HT1080 (cell line): Measurements from ENCODE around the gene ZNF672. TPM values are rescaled to one million over a fixed set of nuclear protein-coding genes. Genes with fewer than 3 reads are reported as not detected.
"Not testable (repeated sequence)": the region's sequence is repeated elsewhere in the genome, so short reads cannot be mapped to it uniquely, and the experiment has no call there.

ENCODE experiments used
- DNase-seq: peaks from one replicate; pipeline ENCODE4 v3.0.0-alpha.2; 2015; ENCODE audit warnings: low read depth
- total RNA-seq: library from RNA; depleted of rRNA; stranded (reverse); fragments of >200 nt; shearing (Covaris generic); gene quantifications from 2 replicates; pipeline ENCODE4 v1.2.3, GENCODE V29; 2014

The ZNF672 gene
- total RNA-seq, 1 experiment from 2014 or later: 27.3 TPM

DNA sequence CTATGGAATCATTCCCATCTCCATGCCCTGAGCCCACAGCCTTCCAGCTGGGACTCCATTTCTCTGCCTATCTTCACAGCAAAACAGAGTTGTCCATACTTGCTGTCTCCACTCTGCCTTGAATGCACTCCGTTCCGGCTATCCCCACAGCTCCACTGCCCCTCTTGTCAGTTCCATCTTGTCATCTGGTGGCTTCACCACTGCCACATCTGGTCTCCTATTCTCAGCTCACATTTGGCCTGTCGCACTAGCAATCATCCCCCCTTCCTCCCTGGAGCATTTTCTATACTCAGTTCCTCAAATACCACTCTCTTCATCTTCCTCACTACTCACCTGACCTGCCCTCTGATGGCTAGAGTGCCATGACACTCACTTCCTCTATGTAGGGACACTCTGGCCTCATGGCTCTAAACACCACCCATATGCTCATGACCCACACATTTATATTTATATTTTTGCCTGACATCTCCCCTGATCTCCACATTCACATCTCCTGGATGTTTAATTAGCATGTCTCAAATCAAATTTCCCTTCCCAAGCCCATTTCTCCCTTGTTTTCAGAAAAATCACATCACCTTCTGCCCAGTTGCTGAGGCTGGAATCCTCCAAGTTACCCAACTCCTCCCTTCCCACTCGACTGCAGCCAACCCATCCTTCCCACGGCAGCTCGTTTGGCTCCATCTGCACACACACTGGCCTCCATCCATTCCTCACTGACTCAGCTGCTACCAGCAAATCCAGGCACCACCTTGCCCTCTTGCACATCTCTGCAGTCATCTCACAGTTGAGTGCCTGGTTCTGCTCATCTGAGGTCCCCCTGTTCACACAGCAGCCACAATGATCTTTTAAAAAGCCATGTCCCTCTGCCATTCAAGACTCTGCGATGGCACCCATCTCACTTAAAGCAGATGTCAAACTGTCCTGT lies 14.7 kb downstream of the ZNF672 start:
- DNase-seq: no peak

DNA sequence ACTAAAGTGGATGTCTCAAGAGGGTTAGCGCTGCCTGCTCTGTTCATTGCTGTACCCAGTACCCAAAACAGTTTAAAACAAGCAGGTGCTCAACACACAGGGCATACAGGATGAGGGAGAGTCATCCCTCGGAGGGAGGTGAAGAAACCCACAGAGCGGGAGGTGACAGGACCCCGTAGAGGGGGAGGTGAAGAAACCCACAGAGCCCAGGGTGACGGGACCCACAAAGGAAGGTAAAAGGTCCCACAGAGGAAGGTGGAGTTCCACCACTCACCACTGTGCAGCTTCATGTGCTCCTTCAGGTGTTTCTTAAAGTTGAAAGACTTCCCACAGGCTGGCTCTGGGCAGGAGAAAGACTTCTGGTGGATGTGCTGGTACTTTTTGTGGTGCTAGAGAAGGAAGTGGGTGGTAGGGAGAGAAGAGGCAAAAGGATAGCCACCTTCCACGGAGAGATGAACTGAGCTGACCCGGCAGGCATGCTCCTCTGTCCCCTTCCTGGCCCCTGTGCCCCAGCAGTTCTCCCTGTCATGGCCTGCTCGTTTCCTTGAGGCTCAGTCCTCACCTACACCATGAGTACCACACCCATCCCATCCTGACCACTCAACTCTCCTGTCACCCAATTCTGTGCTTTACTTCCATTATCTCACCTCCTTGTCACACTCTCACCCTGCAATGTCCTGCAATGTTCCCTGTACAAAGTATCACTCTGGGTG lies 15.8 kb downstream of the ZNF672 start:
- no peak for DNase-seq

DNA sequence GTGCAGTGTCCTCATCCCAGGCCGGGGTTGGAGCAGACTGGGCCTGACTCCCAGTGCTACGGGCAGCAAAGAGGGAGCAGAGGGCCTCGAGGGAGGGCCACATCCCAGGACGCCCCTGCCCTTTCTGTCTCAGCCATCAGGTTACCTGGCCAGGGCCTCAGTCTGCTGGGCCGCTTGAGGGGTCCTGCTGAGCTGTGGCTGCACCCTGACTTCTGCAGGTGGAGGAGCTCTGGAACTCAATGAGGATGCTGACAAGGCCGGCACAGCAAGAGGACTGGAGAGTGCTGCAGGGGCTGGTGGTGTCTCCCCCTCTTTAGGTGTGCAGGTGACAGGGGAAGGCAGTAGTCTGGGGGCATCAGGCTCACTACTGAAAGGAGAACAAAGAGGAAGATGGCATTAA lies 17.6 kb downstream of the ZNF672 start:
- no peak for DNase-seq

DNA sequence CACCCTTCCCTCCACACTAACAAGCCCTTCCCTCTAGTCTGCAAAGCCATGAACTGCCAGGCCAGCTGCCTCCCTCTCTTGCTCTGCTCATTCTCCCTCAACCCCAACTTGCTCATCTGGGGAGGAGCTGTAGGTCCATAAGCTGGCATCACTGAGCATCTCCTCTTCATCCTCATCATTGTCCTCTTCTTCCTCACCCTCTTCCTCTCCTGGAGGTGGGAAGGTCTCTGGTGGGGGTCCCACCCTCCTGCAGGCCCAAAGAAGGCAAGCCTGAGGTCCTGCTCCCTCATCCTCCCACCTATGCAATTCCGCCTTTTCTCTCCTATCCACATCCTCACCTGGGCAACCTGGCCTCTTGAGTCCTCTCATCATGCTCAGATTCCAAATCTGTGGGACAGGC lies 18.2 kb downstream of the ZNF672 start:
- no peak for DNase-seq

DNA sequence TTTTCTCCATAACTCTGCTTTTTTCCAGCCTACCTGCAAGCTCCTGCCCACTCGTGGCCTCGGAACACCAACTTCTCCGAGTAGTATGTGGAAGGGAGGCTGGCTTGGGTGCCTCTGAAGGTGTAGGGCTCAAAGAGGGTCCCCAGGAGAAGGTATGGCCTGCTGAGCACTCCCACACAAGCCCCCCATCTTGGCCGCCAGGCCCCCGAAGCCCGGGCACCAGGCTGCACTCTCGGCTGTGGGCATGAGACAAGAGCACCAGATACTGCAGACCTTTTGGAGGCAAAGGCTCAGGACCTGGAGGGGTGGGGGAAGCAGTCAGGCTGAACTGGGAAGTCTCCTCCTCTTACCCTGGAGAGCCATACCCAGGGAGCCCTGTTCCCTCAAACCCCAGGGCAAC lies 19.2 kb downstream of the ZNF672 start:
- DNase-seq: no peak

DNA sequence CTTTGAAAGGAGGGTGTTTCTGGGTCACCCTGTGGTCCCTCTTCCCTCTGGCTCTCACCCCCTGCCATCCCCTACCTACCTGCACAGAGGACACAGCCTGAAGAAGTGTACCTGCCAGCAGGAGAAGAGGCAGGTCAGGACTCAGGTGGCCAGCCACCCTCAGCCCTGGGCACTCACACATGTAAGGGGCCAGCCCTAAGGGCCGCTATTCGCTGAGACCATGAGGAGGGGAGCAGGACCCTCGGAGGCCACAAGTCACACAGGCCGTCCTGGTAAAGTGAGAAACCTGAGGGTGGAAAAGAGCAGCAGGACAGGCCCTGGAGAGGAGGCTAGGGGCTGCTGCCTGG lies 19.7 kb downstream of the ZNF672 start:
- DNase-seq: no peak

DNA sequence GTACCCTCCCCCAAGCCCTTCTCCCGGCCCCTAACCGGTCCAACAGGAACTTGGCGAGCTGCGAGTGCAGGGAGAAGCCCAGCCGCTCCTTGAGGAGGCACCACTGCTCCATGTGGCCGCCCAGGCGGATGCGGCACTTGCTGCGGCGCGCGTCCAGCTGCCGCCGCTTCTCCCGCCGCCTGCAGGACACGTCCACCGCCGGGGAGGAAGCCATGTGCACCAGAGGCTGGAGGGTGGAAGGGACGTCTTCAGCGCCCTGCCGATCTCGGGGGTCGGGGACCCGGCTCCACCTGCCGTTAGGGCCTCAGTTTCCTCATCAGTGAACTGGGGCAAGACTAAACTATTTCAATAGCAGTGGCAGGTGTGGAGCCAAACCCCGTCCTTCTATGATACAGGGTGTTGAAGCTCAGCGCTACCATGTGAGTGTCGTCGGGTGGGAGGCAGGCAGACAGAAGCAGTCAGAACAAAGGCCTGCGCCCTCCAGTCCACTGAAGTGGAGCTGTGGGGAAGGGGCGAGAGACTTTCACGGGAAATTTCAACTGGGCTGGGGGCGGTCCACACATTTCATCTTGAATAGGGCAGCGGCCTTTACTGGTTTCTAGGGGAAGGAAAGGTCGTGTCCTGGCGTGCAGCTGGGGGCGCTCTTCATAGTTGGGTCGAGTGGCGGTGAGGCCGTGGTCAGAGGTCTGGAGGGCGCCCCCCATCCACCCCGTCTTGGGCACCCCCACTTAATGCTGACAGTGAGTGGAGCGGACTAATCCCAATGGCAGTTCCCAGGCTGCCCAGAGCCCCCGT lies 20.3 kb downstream of the ZNF672 start:
- peak; percentile 52 for DNase-seq

DNA sequence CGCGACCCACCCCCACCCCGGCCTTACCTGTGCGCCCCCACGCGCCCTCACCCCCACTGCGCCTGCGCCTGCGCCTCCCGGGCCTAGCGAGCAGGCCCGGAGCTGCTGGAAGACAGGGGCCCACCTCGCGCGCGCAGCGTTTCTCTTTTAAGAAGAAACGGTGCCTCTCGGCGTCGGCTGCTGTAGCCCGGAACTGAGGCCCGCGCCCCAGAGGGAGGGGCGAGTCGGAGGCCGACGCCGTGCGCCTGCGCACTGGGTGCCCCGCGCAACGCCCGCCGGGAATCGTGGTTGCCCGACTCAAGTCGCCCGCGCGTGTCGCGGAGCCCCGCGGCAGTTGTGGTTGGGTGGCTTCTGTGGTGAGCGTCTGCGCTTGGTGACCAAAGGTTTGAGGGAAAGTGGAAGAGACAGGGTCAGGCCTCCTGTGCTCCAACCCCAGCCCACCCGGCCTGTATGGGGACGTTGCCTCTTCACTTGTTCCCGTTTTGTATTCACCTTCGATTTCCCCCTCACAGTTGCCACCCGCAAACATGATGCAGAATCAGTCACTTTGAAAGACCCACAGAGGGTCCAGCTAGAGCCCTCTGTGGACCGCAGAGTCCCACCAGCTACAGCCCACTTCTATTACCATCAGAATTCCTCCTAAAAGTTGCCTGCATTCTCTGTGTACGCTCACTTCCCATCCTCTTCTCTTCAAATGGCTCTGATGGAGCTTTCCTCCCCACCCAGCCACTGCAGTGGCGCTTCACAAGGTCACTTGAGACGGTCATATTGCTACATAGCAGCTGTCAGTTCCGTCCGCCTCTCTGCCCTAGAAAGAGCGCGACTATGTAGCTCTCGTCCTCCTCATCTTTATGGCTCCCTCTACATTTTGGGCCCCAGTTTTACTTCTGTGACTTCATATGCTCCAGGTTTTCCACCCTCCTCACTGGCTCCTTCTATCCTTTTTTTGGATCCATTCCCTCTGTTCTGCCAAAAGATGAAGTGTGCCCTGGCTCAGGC lies 21.2 kb downstream of the ZNF672 start, which contains the start of gene ZNF692:
Gene ZNF692 (minus strand): TSS at position 195 of the 999 bp plus-strand sequence. CDS start 776 bp downstream, outside the sequence.
- peak; percentile 95 for DNase-seq

DNA sequence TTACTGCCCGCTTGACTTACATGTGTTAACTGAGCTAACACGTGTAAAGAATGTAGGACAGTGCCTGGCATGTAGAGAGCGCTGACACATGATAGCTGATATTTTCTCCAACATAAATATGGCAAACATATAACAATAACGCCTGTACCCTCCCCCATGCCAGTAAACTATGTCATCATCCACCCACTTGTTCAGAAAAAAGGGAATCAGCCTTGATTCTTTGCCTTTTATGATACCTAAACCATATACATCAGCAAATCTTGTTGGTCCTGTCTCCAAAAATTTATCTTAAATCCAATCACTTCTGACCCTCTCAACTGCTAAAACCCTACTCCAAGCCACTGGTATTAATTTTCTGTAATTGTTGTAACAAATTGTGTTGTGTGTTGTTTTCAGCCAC lies 22.0 kb downstream of the ZNF672 start:
- no peak for DNase-seq

DNA sequence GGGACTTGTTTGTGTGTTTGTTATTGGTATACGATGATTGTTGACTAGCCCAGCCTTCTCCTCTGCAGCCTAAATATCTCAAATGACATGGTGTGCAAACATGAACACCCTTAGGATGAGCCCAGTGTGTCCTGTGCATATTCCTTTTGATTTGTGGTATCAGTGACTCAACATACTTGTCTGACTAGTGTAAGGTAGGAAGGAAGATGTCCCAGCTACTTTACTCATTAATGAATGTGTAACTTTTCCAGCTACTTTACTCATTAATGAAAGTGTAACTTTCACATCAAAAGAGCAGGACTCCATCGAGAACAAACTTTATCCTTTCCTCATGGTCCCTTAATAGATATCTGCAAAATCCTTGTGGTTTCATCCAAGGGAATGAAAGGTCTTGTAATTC lies 23.6 kb downstream of the ZNF672 start:
- DNase-seq: no peak

DNA sequence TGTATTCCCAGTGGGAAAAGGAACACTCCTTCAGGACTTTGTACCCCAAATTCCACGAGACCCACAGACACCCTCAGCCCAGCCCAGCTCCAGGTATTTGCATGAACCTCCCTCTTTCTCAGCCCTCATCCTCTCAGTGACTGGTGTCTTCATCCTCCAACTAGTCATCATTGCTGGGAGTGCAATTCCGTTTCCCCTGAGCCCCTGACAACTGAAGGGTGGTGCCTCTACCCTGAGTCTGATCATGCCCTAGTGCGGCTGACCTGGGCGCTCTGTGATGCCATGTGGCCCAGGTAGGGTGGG lies 24.6 kb downstream of the ZNF672 start:
- DNase-seq: no peak

DNA sequence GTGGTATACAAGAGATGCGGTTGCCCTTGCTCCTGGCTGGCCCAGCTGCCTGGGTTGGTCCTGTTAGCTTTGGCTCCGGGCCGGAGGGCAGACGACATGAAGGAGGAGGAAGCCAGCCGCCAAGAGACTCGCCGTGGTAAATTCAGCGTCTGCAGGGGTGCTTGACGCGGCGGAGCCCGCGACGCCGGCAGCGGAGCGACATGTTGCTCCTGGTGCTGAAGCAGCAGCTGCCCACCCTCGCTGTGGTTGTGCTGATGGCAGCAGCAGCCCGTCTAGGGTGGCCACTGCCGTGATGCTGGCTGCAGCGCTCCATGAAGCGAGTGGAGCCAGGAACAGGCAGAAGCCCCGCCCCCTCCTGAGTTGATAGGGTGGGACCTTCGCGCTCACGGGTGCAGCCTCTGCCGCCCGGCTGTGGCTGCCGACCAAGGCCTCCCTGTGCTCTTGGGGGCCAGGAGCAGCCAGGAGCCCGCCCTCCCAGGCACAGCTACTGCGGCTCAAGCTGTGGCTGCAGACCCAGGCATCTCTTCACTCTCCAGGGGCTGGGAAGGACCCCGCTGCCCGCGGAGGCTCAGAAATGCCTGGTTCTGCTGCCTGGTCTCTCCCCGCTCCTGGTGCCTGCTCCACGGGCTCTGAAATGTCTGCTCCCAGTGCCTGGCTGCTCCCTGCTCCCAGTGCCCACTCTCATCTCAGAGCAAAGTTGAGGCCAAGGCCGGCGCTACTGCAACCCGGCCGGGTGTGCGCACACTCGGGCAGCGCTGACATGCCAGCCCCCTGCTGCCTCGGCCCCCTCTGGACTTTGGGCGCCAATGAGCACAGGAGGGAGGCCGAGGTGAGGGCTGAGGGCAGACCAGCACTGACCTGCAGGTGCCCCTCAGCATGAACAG lies 25.2 kb downstream of the ZNF672 start:
- DNase-seq: peak; percentile 69

DNA sequence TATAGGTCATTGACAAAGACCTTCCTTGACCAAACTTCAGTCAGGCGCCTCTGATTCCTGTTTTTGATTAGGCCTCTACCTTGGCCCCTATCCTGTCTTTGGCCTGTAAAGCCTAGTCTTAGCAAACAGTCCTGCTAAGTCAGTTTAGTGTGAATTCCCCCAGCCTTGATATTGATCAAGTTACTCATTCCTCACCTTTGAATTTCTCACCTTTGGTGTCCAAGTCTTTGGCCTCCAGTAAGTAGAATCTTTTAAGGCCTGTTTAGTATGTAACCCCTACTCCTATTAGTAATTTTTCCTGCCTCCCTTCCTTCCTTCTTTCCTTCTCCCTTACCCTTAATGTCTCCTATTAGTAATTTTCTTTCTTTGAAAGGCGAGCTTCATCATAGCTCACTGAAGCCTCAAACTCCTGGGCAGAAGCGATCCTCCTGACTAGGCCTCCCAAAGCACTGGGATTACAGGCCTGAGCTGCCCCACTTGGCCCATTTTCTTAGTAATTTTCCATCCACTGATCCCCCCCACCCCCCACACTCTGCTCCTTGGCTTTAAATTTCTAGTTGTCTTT lies 33.9 kb downstream of the ZNF672 start:
- peak; percentile 31 for DNase-seq

DNA sequence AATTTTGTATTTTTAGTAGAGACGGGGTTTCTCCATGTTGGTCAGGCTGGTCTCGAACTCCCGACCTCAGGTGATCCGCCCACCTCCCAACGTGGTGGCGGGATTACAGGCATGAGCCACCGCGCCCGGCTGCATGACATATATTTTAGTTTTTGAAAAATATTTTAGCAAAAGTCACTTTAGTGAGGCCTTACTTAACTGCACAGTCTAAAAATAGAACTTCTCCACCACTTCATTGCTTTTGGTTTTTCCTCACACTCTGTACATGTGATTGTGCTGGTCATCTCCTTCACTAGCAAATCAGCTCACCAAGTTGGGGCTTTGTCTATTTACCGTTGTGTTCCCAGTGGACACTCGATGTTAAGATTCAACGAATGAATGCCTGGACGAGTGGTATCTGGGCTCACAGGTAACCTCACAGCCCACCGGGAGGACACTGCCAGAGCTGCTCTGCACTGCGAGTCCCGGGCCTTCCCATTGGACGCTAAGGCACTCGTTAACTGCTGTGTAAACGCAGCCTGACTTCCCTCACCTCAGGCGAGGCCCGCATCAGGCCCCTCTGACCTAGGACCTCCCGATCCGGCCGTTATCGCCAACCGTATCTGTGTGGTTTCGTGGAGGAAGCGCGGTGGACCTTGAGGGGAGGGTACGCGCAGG lies 34.9 kb downstream of the ZNF672 start:
- DNase-seq: peak; percentile 65

DNA sequence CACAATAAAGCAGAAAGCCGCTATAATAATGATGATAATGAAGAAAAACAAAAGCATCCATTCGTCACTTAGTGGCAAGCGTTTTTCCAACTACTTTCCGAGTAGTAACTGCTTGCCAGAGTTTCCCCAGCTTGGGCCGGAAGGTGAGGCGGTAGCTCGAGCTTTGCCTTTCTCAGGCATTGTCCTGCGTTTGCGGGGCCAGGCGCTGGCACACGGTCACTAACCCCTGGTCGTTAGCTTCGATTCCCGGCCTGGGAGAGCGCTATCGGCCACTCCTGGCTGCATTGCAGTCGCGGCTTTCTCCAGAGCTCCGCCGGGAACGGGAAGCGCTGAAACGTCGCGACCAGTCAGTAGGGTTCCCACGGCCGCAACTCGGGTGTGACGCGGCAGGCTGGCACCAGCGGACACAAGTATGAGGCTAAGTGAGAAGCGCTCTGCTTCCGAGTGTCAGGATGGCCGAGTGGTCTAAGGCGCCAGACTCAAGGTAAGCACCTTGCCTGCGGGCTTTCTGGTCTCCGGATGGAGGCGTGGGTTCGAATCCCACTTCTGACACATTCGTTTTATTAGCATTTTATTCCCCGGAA lies 35.5 kb downstream of the ZNF672 start:
- DNase-seq: peak; percentile 97

DNA sequence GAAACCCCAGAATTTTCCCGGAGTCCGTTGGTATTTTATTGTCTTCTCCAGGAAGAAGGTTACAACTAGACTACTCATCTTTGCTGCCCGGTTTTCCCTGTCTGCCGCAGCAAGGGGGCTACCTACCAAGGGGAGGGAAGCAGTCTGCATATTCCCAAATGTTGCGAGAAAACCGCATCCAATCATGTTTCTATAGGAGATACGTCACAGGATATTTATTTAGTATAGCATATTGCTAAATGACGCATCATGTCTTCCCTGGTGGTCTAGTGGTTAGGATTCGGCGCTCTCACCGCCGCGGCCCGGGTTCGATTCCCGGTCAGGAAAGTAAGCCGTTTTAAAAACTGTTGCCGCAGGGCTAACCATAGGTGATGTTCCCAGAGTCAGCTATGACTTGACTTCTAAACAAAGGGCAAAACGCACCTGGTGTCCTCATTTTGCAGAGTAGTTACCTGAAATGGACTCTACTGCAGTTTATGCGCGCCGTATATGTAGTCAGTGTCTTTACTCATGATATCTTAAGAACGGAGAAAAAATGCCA lies 36.0 kb downstream of the ZNF672 start:
- no peak for DNase-seq

DNA sequence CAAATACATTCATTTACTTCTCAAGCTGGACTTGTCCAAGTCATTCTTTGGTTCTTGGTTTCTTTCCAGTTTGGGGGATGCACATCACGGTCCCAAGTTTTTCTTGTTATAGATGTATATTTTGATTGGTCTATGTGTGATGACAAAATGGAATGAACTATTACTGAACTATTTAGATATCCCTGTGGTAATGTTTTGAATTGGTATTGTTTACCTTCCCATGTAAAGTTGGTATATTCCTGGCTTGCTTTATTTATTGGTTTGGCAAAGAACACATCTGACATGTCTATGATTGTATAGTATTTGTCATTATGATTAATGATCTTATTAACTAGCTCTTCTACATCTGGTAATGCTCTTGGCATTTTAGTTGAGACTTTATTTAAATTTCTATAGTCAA lies 43.2 kb downstream of the ZNF672 start:
- no peak for DNase-seq

DNA sequence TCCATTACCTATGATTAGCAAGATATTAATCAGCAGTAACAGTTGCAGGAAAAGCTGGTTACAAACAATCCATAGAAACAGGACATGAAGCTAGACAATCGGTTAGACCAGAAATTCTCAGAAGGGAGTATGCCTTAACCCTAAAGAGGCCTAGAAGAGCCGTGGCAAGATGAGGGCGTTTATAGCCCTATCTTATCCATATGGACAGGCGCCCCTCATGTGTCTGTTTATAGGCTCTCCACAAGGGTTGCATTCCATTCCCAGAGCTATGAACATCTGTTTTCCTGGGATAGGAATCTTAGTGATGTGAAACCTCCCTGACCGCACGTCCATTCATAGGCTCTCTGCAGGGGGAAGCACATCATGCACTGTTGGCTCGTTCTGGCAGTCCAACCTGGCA lies 44.4 kb downstream of the ZNF672 start:
- DNase-seq: not testable (repeated sequence)
